Smooth muscle cell (in vitro differentiated cells): Measurements from ENCODE around the gene IFT57. TPM values are rescaled to one million over a fixed set of nuclear protein-coding genes. Genes with fewer than 3 reads are reported as not detected.
A peak's percentile ranks its signal among the peaks of the same experiment; 100 is the strongest.

ENCODE experiments used
- DNase-seq: peaks from one replicate; lab custom pipeline; 2025; ENCODE audit not compliant: unreplicated experiment; lab: John Stamatoyannopoulos, UW
- H2AFZ ChIP-seq: fragments of 200-600 bp; sonication (generic); 2 replicates; pipeline ENCODE4 v1.6.0; 2016; ENCODE audit warnings: antibody characterized with exemption, low read depth, mild to moderate bottlenecking
- H3F3A ChIP-seq: fragments of 200-600 bp; sonication (generic); 2 replicates; pipeline ENCODE4 v1.6.0; 2017; ENCODE audit warnings: antibody characterized with exemption, low read depth
- H3K27ac ChIP-seq: fragments of 200-600 bp; sonication (generic); 2 replicates; pipeline ENCODE4 v1.5.1; 2016; ENCODE audit warnings: low read depth, mild to moderate bottlenecking
- H3K27me3 ChIP-seq: fragments of 200-600 bp; sonication (generic); 2 replicates; pipeline ENCODE4 v1.6.1; 2016; ENCODE audit warnings: low read depth, mild to moderate bottlenecking
- H3K36me3 ChIP-seq: fragments of 200-600 bp; sonication (generic); 2 replicates; pipeline ENCODE4 v1.5.1; 2016; ENCODE audit warnings: low read depth
- H3K4me1 ChIP-seq: fragments of 200-600 bp; sonication (generic); 2 replicates; pipeline ENCODE4 v1.5.1; 2016; ENCODE audit warnings: low read depth
- H3K4me2 ChIP-seq: fragments of 200-600 bp; sonication (generic); 2 replicates; pipeline ENCODE4 v1.6.0; 2016; ENCODE audit warnings: mild to moderate bottlenecking
- H3K4me3 ChIP-seq: fragments of 200-600 bp; sonication (generic); 2 replicates; pipeline ENCODE4 v1.5.1; 2016; ENCODE audit warnings: mild to moderate bottlenecking
- H3K79me2 ChIP-seq: fragments of 200-600 bp; sonication (generic); 2 replicates; pipeline ENCODE4 v1.6.0; 2016; ENCODE audit warnings: low read depth, mild to moderate bottlenecking
- H3K9ac ChIP-seq: fragments of 200-600 bp; sonication (generic); 2 replicates; pipeline ENCODE4 v1.6.0; 2016; ENCODE audit warnings: low read depth
- H3K9me3 ChIP-seq: fragments of 200-600 bp; sonication (generic); replicated peaks from 2 replicates; pipeline ENCODE4 v1.5.1; 2016; ENCODE audit warnings: low read depth
- H4K20me1 ChIP-seq: fragments of 200-600 bp; sonication (generic); 2 replicates; pipeline ENCODE4 v1.6.0; 2016; ENCODE audit warnings: low read depth
- CTCF ChIP-seq: fragments of 200-600 bp; sonication (generic); IDR thresholded peaks from 2 replicates; pipeline ENCODE4 v1.5.1; 2017; ENCODE audit warnings: borderline replicate concordance, mild to moderate bottlenecking, antibody characterized with exemption; ENCODE audit not compliant: insufficient read depth, poor library complexity, severe bottlenecking
- WGBS: methylation state at CpG from one replicate; pipeline ENCODE4 v1.1.7; 2016; ENCODE audit warnings: low lambda C conversion rate; 5-methylcytosine and 5-hydroxymethylcytosine counted together
- polyA plus RNA-seq: library from polyadenylated mRNA; unstranded; fragments of >200 nt; fragmentation: Nextera tagmentation; extraction: Ambion mirVana; gene quantifications from 2 replicates; pipeline ENCODE4 v1.2.1, GENCODE V29; 2016
- total RNA-seq: library from RNA; depleted of rRNA; stranded (reverse); fragments of >200 nt; gene quantifications from 2 replicates; pipeline ENCODE4 v1.2.3, GENCODE V29; 2014

The IFT57 gene
- total and polyA plus RNA-seq, 2 experiments from 2014 or later = 24.5 to 42.0 TPM

- Histone ChIP-seq H3F3A (no peaks in the 10 kb centered on the region), H3K9ac (no peak overlapping the region), H3K79me2 (no peaks in the 10 kb centered on the region), H2AFZ (peak overlapping the region; percentile 52), H3K27me3 (no peaks in the 10 kb centered on the region), H3K4me1 (no peaks in the 10 kb centered on the region), H4K20me1 (no peaks in the 10 kb centered on the region), H3K36me3 (no peaks in the 10 kb centered on the region), H3K27ac (no peak overlapping the region), H3K4me3 (no peak overlapping the region), H3K9me3 (no peaks in the 10 kb centered on the region), H3K4me2 (peak overlapping the region; percentile 53)
- peak; percentile 39 for TF ChIP-seq CTCF
- no peak for DNase-seq
- WGBS = 44% methylated on average over 7 of the region's 7 CpGs
Measured at GRCh38 chr3:108153451-108153981, 68.7 kb downstream of the IFT57 start.

- Histone ChIP-seq H3F3A (no peaks in the 10 kb centered on the region), H3K27ac (no peak overlapping the region), H2AFZ (no peak overlapping the region), H3K4me3 (no peak overlapping the region), H4K20me1 (no peaks in the 10 kb centered on the region), H3K9me3 (no peaks in the 10 kb centered on the region), H3K79me2 (no peaks in the 10 kb centered on the region), H3K36me3 (no peaks in the 10 kb centered on the region), H3K4me1 (no peaks in the 10 kb centered on the region), H3K4me2 (no peak overlapping the region), H3K9ac (no peak overlapping the region), H3K27me3 (no peaks in the 10 kb centered on the region)
- 95% methylated on average over 3 of the region's 3 CpGs for WGBS
- no peak for TF ChIP-seq CTCF
- no peak for DNase-seq
Measured at GRCh38 chr3:108152274-108152673, 70.0 kb downstream of the IFT57 start.

GRCh38 chr3:108150200-108150599, 72.0 kb downstream of the IFT57 start:
- H3K4me2 ChIP-seq = no peak overlapping the region
- no peaks in the 10 kb centered on the region for H3K27me3 ChIP-seq
- no peak for DNase-seq
- H3K9ac ChIP-seq = no peak overlapping the region
- no peaks in the 10 kb centered on the region for H4K20me1 ChIP-seq
- no peaks in the 10 kb centered on the region for H3K4me1 ChIP-seq
- no peak overlapping the region for H2AFZ ChIP-seq
- H3K4me3 ChIP-seq = no peak overlapping the region
- no peak for TF ChIP-seq CTCF
- no peaks in the 10 kb centered on the region for H3K79me2 ChIP-seq
- 78% methylated on average over 10 of the region's 10 CpGs for WGBS
- H3K9me3 ChIP-seq = peaks cover 3% of the 10 kb centered on the region
- no peaks in the 10 kb centered on the region for H3K36me3 ChIP-seq
- H3K27ac ChIP-seq = no peak overlapping the region
- H3F3A ChIP-seq = no peaks in the 10 kb centered on the region

DNA sequence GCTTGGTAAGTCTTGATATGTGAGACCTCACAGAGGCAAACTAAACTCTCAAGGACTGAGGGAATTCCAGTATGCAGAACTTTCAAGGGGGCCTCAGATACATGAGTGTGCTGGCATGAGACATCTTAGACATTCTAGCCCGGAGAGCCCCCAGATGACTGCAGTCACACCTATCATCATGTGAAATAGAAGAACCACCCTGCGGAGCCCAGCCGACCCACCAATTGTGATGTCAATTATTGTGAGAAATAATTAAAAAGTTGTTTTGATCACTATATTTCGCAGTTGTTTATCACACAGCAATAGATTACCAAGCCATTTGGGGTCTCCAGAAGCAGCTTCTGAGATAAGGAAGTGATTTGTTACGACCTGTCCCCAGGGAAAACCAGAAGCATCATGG, 76.1 kb downstream of the IFT57 start:
- TF ChIP-seq CTCF = no peak
- Histone ChIP-seq H4K20me1 (no peaks in the 10 kb centered on the region), H2AFZ (no peak overlapping the region)

More for the DNA sequence above, 76.1 kb downstream of the IFT57 start:
- Histone ChIP-seq H3K4me2 (no peak overlapping the region), H3K4me1 (no peaks in the 10 kb centered on the region), H3K36me3 (no peaks in the 10 kb centered on the region), H3K4me3 (no peak overlapping the region), H3K9ac (no peak overlapping the region), H3K79me2 (no peaks in the 10 kb centered on the region), H3K27ac (no peak overlapping the region), H3K27me3 (no peaks in the 10 kb centered on the region), H3F3A (no peaks in the 10 kb centered on the region), H3K9me3 (peaks cover 3% of the 10 kb centered on the region)
- 93% methylated on average over 5 of the region's 5 CpGs for WGBS
- DNase-seq = no peak
